Measurements from ENCODE around the gene GIMAP8.

DNA sequence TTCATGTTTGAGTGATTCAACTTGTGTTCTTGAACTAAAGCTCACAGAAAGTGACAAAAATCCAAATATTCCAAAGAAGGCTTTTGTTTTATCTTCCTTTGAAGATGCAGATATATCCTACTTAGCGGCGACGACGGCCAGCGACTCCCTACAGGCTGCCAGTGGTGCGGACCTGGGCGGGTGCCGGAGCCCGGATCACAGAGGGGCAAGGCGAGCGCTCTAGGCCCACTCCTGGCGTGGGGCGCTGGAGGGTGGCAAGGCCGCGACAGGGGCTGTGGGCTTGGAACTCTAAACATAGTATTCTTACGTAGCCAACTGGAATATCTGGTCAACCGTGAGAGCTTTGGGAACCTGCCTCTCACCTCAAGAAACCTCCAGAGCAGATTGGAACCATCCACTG, 63.3 kb downstream of the GIMAP8 start:
- TF ChIP-seq POLR2A (IDR thresholded peaks at IDR 0.05) (no peak), POLR2AphosphoS5 (IDR thresholded peaks at IDR 0.05) (no peak)
- TF ChIP-seq, protein P1, sequence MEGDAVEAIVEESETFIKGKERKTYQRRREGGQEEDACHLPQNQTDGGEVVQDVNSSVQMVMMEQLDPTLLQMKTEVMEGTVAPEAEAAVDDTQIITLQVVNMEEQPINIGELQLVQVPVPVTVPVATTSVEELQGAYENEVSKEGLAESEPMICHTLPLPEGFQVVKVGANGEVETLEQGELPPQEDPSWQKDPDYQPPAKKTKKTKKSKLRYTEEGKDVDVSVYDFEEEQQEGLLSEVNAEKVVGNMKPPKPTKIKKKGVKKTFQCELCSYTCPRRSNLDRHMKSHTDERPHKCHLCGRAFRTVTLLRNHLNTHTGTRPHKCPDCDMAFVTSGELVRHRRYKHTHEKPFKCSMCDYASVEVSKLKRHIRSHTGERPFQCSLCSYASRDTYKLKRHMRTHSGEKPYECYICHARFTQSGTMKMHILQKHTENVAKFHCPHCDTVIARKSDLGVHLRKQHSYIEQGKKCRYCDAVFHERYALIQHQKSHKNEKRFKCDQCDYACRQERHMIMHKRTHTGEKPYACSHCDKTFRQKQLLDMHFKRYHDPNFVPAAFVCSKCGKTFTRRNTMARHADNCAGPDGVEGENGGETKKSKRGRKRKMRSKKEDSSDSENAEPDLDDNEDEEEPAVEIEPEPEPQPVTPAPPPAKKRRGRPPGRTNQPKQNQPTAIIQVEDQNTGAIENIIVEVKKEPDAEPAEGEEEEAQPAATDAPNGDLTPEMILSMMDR (IDR thresholded peaks at IDR 0.05 in 8 of 11, conservative IDR thresholded peaks at IDR 0.05 in 3 of 11): no peak
